A549 (cell line): ENCODE results near the gene NLRC5. TPM values are rescaled to one million over a fixed set of nuclear protein-coding genes. Genes with fewer than 3 reads are reported as not detected.

ENCODE experiments used
- ATAC-seq, 2 experiments: fragments of 200-7000 bp in 1 of 2; fragments of >200 bp in 1 of 2; cut with Nextera tagmentation in 1 of 2; cut with Tn5 transposase in 1 of 2; 3 replicates each; pipeline versions ENCODE4 v1.8.0 to v1.9.1; 2018 to 2020; ENCODE audit warnings: mild to moderate bottlenecking in 1 of 2, moderate library complexity in 1 of 2
- CTCF ChIA-PET: fragments of 300-600 bp; sonication (Branson Sonifier 250); formaldehyde crosslinking; extraction: SDS; loops from one replicate; lab custom pipeline; 2021; ENCODE audit warnings: antibody characterized with exemption, inconsistent platforms; lab: Yijun Ruan, JAX
- POLR2A ChIA-PET: fragments of 350-600 bp; formaldehyde crosslinking; extraction: SDS; loops from one replicate; lab custom pipeline; 2021; ENCODE audit warnings: antibody characterized with exemption, inconsistent platforms; lab: Yijun Ruan, JAX
- DNase-seq, 2 experiments: peaks; one replicate each; pipeline versions ENCODE4 v3.0.0 to v3.0.0-alpha.2; 2011 to 2016; ENCODE audit warnings: low read depth in 1 of 2, low spot score in 1 of 2
- FAIRE-seq: peaks from 2 replicates; lab custom pipeline; 2011; peaks lifted over from hg19 to GRCh38; lab: Jason Lieb, UNC
- H3K27ac ChIP-seq, 2 experiments: fragments of >200 bp; sonication (Bioruptor Twin); formaldehyde crosslinking; 3 replicates each; pipeline ENCODE4 v1.5.1; 2016 to 2017
- H3K4me1 ChIP-seq: fragments of >200 bp; sonication (Bioruptor Twin); formaldehyde crosslinking; 3 replicates; pipeline ENCODE4 v1.6.1; 2016
- H3K4me2 ChIP-seq: fragments of >200 bp; sonication (Bioruptor Twin); formaldehyde crosslinking; 3 replicates; pipeline ENCODE4 v1.6.1; 2016
- H3K4me3 ChIP-seq: fragments of >200 bp; sonication (Bioruptor Twin); formaldehyde crosslinking; 3 replicates; pipeline ENCODE4 v1.5.1; 2016
- H3K9me3 ChIP-seq: fragments of >200 bp; sonication (Bioruptor Twin); formaldehyde crosslinking; 3 replicates; pipeline ENCODE4 v1.6.1; 2016
- CHD4 ChIP-seq: fragments of 200-600 bp; sonication (generic); IDR thresholded peaks from 2 replicates; pipeline ENCODE4 v1.6.1; 2016; ENCODE audit warnings: antibody characterized with exemption, mild to moderate bottlenecking, borderline replicate concordance
- FOSB ChIP-seq: fragments of 250-450 bp; sonication (Bioruptor Pico); IDR thresholded peaks from 2 replicates; pipeline ENCODE4 v1.5.0; 2020; ENCODE audit warnings: mild to moderate bottlenecking, moderate library complexity
- FOXS1 ChIP-seq: fragments of 250-450 bp; sonication (Bioruptor Pico); IDR thresholded peaks from 2 replicates; pipeline ENCODE4 v1.5.0; 2020; ENCODE audit warnings: mild to moderate bottlenecking, moderate library complexity
- HOXA7 ChIP-seq: fragments of 250-450 bp; sonication (Bioruptor Pico); IDR thresholded peaks from 2 replicates; pipeline ENCODE4 v1.5.0; 2020; ENCODE audit warnings: mild to moderate bottlenecking, moderate library complexity
- HOXB13 ChIP-seq: fragments of 250-450 bp; sonication (Bioruptor Pico); IDR thresholded peaks from 2 replicates; pipeline ENCODE4 v1.5.0; 2020; ENCODE audit warnings: low read depth, mild to moderate bottlenecking, moderate library complexity
- HOXB5 ChIP-seq: fragments of 250-450 bp; sonication (Bioruptor Pico); IDR thresholded peaks from 2 replicates; pipeline ENCODE4 v1.5.0; 2020; ENCODE audit warnings: mild to moderate bottlenecking, moderate library complexity
- JUN ChIP-seq, 2 experiments: fragments of >200 bp; sonication (Bioruptor Twin); formaldehyde crosslinking; IDR thresholded peaks; 2 replicates in 1 of 2; 3 replicates in 1 of 2; pipeline ENCODE4 v1.6.1; 2016 to 2017
- KDM5A ChIP-seq: fragments of 200-600 bp; sonication (generic); IDR thresholded peaks from 2 replicates; pipeline ENCODE4 v1.6.1; 2016; ENCODE audit warnings: antibody characterized with exemption, mild to moderate bottlenecking
- MAFK ChIP-seq: fragments of 450-650 bp; IDR thresholded peaks from 2 replicates; pipeline ENCODE4 v1.6.1; 2014; ENCODE audit not compliant: partially characterized antibody
- NPAS2 ChIP-seq: fragments of 250-450 bp; sonication (Bioruptor Pico); IDR thresholded peaks from 2 replicates; pipeline ENCODE4 v1.8.0; 2022; ENCODE audit warnings: mild to moderate bottlenecking, moderate library complexity, borderline replicate concordance
- NR3C1 ChIP-seq: fragments of >200 bp; sonication (Bioruptor Twin); formaldehyde crosslinking; IDR thresholded peaks from 3 replicates; pipeline ENCODE4 v1.6.1; 2017
- PHF8 ChIP-seq: fragments of 200-600 bp; sonication (generic); IDR thresholded peaks from 2 replicates; pipeline ENCODE4 v1.6.1; 2016; ENCODE audit warnings: low read depth, mild to moderate bottlenecking, antibody characterized with exemption, moderate library complexity, borderline replicate concordance
- SMC3 ChIP-seq: fragments of >200 bp; sonication (Bioruptor Twin); formaldehyde crosslinking; IDR thresholded peaks from 3 replicates; pipeline ENCODE4 v1.6.1; 2018; ENCODE audit warnings: inconsistent platforms
- SREBF2 ChIP-seq: fragments of 450-650 bp; IDR thresholded peaks from 2 replicates; pipeline ENCODE4 v1.6.1; 2014; ENCODE audit warnings: mild to moderate bottlenecking, moderate library complexity
- TFCP2L1 ChIP-seq: fragments of 250-450 bp; sonication (Bioruptor Pico); IDR thresholded peaks from 2 replicates; pipeline ENCODE4 v1.5.0; 2021; ENCODE audit warnings: mild to moderate bottlenecking
- TP53 ChIP-seq: fragments of 250-450 bp; sonication (Bioruptor Pico); IDR thresholded peaks from 2 replicates; pipeline ENCODE4 v1.5.0; 2021; ENCODE audit warnings: mild to moderate bottlenecking, moderate library complexity
- ZFP36 ChIP-seq: fragments of 450-650 bp; IDR thresholded peaks from 2 replicates; pipeline ENCODE4 v1.6.1; 2014; ENCODE audit warnings: borderline replicate concordance; ENCODE audit not compliant: partially characterized antibody
- WGBS: methylation state at CpG from one replicate; pipeline ENCODE4 v1.1.6; 2017; ENCODE audit errors: missing lambda C conversion rate; 5-methylcytosine and 5-hydroxymethylcytosine counted together
- polyA plus RNA-seq, 4 experiments: library from polyadenylated mRNA; depleted of rRNA in 3 of 4; stranded (reverse); fragments of >200 nt; fragmentation: RNase III in 1 of 4; extraction: RNeasy Plus Mini Kit Qiagen cat#74134 plus additional on column Dnase treatment in 1 of 4; gene quantifications; 2 replicates in 3 of 4; 3 replicates in 1 of 4; pipeline ENCODE4 v1.2.3, GENCODE V29; 2011 to 2017
- TF ChIP-seq, protein P1 (sequence below): IDR thresholded peaks from 2 replicates; pipeline ENCODE4 v1.6.1; 2012
- TF ChIP-seq, protein P2 (sequence below): IDR thresholded peaks from 2 replicates; pipeline ENCODE4 v1.6.1; 2012
- TF ChIP-seq, protein P3 (sequence below): fragments of >200 bp; sonication (Bioruptor Twin); formaldehyde crosslinking; IDR thresholded peaks from 3 replicates; pipeline ENCODE4 v1.5.1; 2016
- TF ChIP-seq, protein P4 (sequence below): fragments of >200 bp; sonication (Bioruptor Twin); formaldehyde crosslinking; IDR thresholded peaks from 2 replicates; pipeline ENCODE4 v1.6.1; 2016
- TF ChIP-seq, protein P5 (sequence below): fragments of >200 bp; sonication (Bioruptor Twin); formaldehyde crosslinking; IDR thresholded peaks from 3 replicates; pipeline ENCODE4 v1.6.1; 2016

Gene NLRC5
- polyA plus RNA-seq, 2 of the 4 experiments (the other 2 are of a cell fraction) = 2.5 to 3.6 TPM

DNA sequence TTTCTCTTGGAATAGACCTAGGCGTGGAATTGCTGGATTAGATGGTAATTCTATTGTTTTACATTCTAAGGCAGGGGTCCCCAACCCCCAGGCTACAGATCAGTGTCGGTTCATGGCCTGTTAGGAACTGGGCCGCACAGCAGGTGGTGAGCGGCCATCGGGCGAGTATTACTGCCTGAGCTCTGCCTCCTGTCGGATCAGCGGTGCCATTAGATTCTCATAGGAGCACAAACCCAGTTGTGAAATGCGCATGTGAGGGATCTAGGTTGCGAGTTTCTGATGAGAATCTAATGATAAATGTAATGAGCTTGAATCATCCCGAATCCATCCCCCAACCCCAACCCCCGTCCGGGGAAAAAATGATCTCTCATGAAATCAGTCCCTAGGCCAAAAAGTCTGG, 23.0 kb downstream of the NLRC5 start:
- CTCF ChIA-PET = no interaction called here
- DNase-seq (no peak), ATAC-seq (no peak), FAIRE-seq (no peak)
- WGBS = 93% methylated on average over 13 of the region's 13 CpGs
- TF ChIP-seq HOXB5 (CRISPR knock-in tag) = no peak
- no peak for TF ChIP-seq HOXB13
- no peak for TF ChIP-seq TFCP2L1 (CRISPR knock-in tag)
- Histone ChIP-seq H3K27ac (no peak overlapping the region), H3K4me1 (no peaks in the 10 kb centered on the region), H3K4me2 (no peak overlapping the region), H3K4me3 (no peak overlapping the region), H3K9me3 (no peaks in the 10 kb centered on the region)
- POLR2A ChIA-PET = no interaction called here

DNA sequence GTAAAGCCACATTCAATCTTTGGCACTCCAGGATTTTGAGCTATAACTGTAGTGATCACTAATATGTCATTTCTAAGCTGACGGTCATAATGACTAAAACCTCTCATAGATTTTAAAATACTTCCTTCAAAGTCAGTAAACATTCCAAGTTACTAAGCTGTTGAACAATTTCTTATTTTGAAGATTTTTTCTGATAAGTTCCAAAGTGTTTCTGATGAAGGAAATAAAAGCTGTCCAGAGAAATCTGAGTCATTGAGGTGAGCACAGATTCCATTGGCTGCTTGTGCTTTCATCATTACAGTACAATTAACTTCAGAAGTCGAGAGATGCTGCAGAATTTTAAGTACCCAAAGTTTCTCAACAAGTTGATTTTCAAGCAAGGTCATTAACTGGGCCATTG, 23.9 kb downstream of the NLRC5 start:
- CTCF ChIA-PET = no interaction called here
- FAIRE-seq (no peak), DNase-seq (no peak)

DNA sequence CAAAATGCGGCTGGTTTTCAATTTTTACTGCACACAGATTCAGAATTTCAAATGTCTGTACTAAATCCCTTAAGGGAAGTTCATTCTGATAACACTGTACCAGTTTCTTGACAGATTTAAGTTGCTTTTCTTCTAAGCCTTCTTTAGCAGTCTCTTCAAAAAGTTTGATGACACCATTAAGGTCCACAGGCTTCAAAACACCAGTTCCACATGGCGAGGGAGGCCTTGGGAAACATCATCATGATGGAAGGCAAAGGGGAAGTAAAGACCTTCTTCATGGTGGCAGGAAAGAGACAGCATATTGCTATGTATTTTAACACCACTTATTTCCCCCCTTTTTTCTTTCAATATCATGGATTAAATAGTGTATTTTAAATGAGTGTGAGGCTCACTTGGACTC, 24.5 kb downstream of the NLRC5 start:
- TF ChIP-seq FOSB (no peak), CHD4 (no peak), FOXS1 (CRISPR knock-in tag) (no peak), PHF8 (no peak), ZFP36 (no peak), HOXB13 (no peak)
- TF ChIP-seq, protein P1, sequence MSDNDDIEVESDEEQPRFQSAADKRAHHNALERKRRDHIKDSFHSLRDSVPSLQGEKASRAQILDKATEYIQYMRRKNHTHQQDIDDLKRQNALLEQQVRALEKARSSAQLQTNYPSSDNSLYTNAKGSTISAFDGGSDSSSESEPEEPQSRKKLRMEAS = no peak
- TF ChIP-seq, protein P2, sequence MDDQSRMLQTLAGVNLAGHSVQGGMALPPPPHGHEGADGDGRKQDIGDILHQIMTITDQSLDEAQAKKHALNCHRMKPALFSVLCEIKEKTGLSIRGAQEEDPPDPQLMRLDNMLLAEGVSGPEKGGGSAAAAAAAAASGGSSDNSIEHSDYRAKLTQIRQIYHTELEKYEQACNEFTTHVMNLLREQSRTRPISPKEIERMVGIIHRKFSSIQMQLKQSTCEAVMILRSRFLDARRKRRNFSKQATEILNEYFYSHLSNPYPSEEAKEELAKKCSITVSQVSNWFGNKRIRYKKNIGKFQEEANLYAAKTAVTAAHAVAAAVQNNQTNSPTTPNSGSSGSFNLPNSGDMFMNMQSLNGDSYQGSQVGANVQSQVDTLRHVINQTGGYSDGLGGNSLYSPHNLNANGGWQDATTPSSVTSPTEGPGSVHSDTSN = no peak
- TF ChIP-seq, protein P3, sequence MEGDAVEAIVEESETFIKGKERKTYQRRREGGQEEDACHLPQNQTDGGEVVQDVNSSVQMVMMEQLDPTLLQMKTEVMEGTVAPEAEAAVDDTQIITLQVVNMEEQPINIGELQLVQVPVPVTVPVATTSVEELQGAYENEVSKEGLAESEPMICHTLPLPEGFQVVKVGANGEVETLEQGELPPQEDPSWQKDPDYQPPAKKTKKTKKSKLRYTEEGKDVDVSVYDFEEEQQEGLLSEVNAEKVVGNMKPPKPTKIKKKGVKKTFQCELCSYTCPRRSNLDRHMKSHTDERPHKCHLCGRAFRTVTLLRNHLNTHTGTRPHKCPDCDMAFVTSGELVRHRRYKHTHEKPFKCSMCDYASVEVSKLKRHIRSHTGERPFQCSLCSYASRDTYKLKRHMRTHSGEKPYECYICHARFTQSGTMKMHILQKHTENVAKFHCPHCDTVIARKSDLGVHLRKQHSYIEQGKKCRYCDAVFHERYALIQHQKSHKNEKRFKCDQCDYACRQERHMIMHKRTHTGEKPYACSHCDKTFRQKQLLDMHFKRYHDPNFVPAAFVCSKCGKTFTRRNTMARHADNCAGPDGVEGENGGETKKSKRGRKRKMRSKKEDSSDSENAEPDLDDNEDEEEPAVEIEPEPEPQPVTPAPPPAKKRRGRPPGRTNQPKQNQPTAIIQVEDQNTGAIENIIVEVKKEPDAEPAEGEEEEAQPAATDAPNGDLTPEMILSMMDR = no peak
- ChIA-PET CTCF (no interaction called here), POLR2A (no interaction called here)
- Histone ChIP-seq H3K4me3 (no peak overlapping the region), H3K27ac (no peak overlapping the region), H3K4me2 (no peak overlapping the region), H3K4me1 (no peaks in the 10 kb centered on the region), H3K9me3 (no peaks in the 10 kb centered on the region)
- FAIRE-seq = no peak
- DNase-seq = no peak
- WGBS = 94% methylated on average over 2 of the region's 2 CpGs
- ATAC-seq = no peak

More for the DNA sequence above, 23.9 kb downstream of the NLRC5 start:
- WGBS = 52% methylated on average over 2 of the region's 2 CpGs
- Histone ChIP-seq H3K4me1 (no peaks in the 10 kb centered on the region), H3K4me3 (no peak overlapping the region), H3K4me2 (no peak overlapping the region), H3K27ac (no peak overlapping the region), H3K9me3 (no peaks in the 10 kb centered on the region)
- TF ChIP-seq TP53 (no peak), MAFK (no peak), TFCP2L1 (CRISPR knock-in tag) (no peak), KDM5A (no peak), HOXA7 (CRISPR knock-in tag) (no peak), HOXB5 (CRISPR knock-in tag) (no peak), JUN (IDR thresholded peaks at IDR 0.05) (no peak), SMC3 (no peak), NPAS2 (CRISPR knock-in tag) (no peak), SREBF2 (no peak), NR3C1 (no peak)
- TF ChIP-seq, protein P4, sequence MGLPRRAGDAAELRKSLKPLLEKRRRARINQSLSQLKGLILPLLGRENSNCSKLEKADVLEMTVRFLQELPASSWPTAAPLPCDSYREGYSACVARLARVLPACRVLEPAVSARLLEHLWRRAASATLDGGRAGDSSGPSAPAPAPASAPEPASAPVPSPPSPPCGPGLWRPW = no peak
- TF ChIP-seq, protein P5, sequence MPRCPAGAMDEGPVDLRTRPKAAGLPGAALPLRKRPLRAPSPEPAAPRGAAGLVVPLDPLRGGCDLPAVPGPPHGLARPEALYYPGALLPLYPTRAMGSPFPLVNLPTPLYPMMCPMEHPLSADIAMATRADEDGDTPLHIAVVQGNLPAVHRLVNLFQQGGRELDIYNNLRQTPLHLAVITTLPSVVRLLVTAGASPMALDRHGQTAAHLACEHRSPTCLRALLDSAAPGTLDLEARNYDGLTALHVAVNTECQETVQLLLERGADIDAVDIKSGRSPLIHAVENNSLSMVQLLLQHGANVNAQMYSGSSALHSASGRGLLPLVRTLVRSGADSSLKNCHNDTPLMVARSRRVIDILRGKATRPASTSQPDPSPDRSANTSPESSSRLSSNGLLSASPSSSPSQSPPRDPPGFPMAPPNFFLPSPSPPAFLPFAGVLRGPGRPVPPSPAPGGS = no peak
- POLR2A ChIA-PET = no interaction called here
- ATAC-seq = no peak
